ENCODE results near the gene EPN3.

EPN3 gene

DNA sequence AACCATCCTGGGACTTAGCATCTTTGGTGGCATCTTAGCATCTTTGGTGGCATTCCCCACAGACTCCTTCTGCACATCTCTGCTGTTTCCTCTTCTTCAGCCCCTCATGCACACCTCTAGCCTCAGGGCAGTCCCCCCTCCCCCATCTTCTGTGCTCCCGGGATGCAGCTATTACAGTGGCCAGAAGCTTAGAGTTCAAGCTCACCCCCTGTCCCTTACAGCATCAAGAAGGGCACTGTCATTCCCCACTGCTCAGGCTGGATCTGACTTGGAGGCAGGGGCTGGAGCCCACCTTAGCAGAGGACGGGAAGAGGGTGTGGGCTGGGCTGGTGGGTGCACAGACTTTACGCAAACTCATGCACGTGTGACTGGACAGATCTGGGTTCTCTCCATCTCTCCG lies 650 bp downstream of the EPN3 start:
- peak overlapping the region; percentile 93 for H3K4me2 ChIP-seq (ENCODE audit: low read length)
- H3K18ac ChIP-seq (ENCODE audit: low read length): no peak overlapping the region
- H3K23ac ChIP-seq (ENCODE audit: low read length): no peak overlapping the region
- H3K4me1 ChIP-seq (ENCODE audit: control insufficient read depth, low read depth, low read length): peaks cover 4% of the 10 kb centered on the region
- H3K4ac ChIP-seq (ENCODE audit: low read depth, low read length): no peak overlapping the region
- H4K8ac ChIP-seq (ENCODE audit: low read depth, low read length): no peak overlapping the region
- H3K79me1 ChIP-seq (ENCODE audit: low read length): no peaks in the 10 kb centered on the region
- DNase-seq: peak; percentile 52
- H3K56ac ChIP-seq (ENCODE audit: low read length): peak overlapping the region; percentile 84
- peak overlapping the region; percentile 15 for H3K9ac ChIP-seq (ENCODE audit: low read length)
- no peaks in the 10 kb centered on the region for H3K36me3 ChIP-seq (ENCODE audit: control insufficient read depth, insufficient read depth, low read length)
- H3K4me3 ChIP-seq (ENCODE audit: low read length): no peak overlapping the region
- no peak overlapping the region for H4K5ac ChIP-seq (ENCODE audit: low read length)
- H2BK15ac ChIP-seq (replicated peaks; ENCODE audit: low read depth): no peak overlapping the region
- H2BK120ac ChIP-seq (ENCODE audit: low read depth, low read length): no peak overlapping the region
- H3K27me3 ChIP-seq (ENCODE audit: insufficient read depth, low read length, poor library complexity): no peaks in the 10 kb centered on the region
- WGBS (ENCODE audit: extremely low coverage, insufficient coverage, low lambda C conversion rate): no CpG with 5 or more reads among the region's 5 CpGs
- H3K27ac ChIP-seq (ENCODE audit: low read depth, low read length): no peak overlapping the region
- H2AK5ac ChIP-seq (ENCODE audit: low read length): no peak overlapping the region
- H2BK5ac ChIP-seq (ENCODE audit: low read length): no peak overlapping the region
- no peaks in the 10 kb centered on the region for H3K79me2 ChIP-seq (ENCODE audit: control insufficient read depth, insufficient read depth, low read length)

DNA sequence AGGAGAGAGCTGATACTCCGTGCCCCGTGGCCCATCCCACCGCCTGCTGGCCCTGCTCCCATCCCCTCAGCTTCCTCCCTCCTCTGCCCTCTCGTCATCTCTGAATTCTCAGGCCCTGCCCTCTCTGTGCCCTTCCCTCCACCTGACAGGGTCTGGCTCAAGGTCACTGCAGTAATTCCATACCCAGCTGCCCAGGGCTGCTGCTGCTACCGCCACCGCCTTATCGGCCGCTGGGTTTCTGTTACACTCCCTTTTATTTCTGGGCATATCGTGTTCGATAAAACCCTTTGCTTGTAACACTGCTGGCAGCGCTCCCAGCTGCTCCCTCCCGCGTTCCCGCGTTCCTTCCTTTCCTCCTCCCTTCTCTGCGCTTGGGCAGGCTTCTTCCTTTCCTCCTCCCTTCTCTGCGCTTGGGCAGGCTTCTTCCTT lies 1.2 kb downstream of the EPN3 start:
- Histone ChIP-seq H3K36me3 (ENCODE audit: control insufficient read depth, insufficient read depth, low read length) (no peaks in the 10 kb centered on the region), H2AK5ac (ENCODE audit: low read length) (no peak overlapping the region), H3K4me1 (ENCODE audit: control insufficient read depth, low read depth, low read length) (peaks cover 4% of the 10 kb centered on the region), H4K5ac (ENCODE audit: low read length) (no peak overlapping the region), H2BK120ac (ENCODE audit: low read depth, low read length) (no peak overlapping the region), H3K23ac (ENCODE audit: low read length) (no peak overlapping the region), H3K79me2 (ENCODE audit: control insufficient read depth, insufficient read depth, low read length) (no peaks in the 10 kb centered on the region), H3K18ac (ENCODE audit: low read length) (no peak overlapping the region), H3K4me2 (ENCODE audit: low read length) (peak overlapping the region; percentile 86), H3K27me3 (ENCODE audit: insufficient read depth, low read length, poor library complexity) (no peaks in the 10 kb centered on the region), H4K8ac (ENCODE audit: low read depth, low read length) (no peak overlapping the region), H3K27ac (ENCODE audit: low read depth, low read length) (no peak overlapping the region), H3K56ac (ENCODE audit: low read length) (peak overlapping the region; percentile 56), H2BK5ac (ENCODE audit: low read length) (no peak overlapping the region), H2BK15ac (replicated peaks; ENCODE audit: low read depth) (no peak overlapping the region), H3K4ac (ENCODE audit: low read depth, low read length) (no peak overlapping the region), H3K79me1 (ENCODE audit: low read length) (no peaks in the 10 kb centered on the region), H3K4me3 (ENCODE audit: low read length) (peak overlapping the region; percentile 7), H3K9ac (ENCODE audit: low read length) (peak overlapping the region; percentile 15)
- DNase-seq: no peak
- no CpG with 5 or more reads among the region's 17 CpGs for WGBS (ENCODE audit: extremely low coverage, insufficient coverage, low lambda C conversion rate)

DNA sequence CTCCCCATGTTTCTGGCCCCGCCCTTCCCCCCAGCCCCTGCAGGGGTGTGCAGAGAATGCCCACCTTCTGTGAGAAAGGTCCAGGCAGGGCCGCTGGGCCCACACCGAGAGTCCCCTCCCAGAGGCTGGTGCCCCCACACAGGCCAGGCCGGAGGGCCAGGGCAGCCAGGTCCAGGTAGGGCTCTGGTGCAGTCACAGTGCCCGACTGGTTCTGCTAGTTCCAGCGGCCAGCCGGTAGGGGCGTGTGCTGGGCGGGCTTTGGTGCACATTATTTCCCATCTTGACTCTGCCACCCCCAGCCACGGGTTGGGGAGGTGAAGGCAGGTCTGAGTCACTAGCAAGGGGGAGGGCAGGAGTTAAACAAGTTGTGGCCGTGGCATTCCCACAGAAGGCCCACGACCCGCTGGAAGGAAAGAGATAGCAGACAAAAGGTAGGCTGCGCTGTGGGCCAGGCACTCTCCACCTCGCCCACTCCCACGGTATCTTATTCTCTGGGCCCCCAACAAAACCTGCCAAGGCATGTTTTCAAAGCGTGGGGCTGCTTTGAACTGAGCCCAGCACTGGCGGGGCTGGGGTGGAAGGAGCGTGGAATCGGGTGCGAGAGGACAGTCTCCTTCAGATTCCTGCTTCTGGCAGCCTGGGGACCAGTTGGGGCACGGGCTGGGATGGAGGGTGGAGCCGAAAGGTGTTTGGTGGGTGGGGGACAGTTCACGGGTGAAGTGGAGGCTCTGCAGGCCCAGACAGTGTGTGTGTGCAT lies 1.9 kb downstream of the EPN3 start:
- Histone ChIP-seq H2BK120ac (ENCODE audit: low read depth, low read length) (no peak overlapping the region), H3K79me2 (ENCODE audit: control insufficient read depth, insufficient read depth, low read length) (no peaks in the 10 kb centered on the region), H3K4ac (ENCODE audit: low read depth, low read length) (no peak overlapping the region), H3K36me3 (ENCODE audit: control insufficient read depth, insufficient read depth, low read length) (no peaks in the 10 kb centered on the region), H2BK5ac (ENCODE audit: low read length) (no peak overlapping the region), H3K27me3 (ENCODE audit: insufficient read depth, low read length, poor library complexity) (no peaks in the 10 kb centered on the region), H2BK15ac (replicated peaks; ENCODE audit: low read depth) (no peak overlapping the region), H3K56ac (ENCODE audit: low read length) (peak overlapping the region; percentile 56), H3K9ac (ENCODE audit: low read length) (peak overlapping the region; percentile 17), H3K18ac (ENCODE audit: low read length) (no peak overlapping the region), H3K4me1 (ENCODE audit: control insufficient read depth, low read depth, low read length) (peaks cover 4% of the 10 kb centered on the region), H4K5ac (ENCODE audit: low read length) (no peak overlapping the region), H2AK5ac (ENCODE audit: low read length) (no peak overlapping the region), H4K8ac (ENCODE audit: low read depth, low read length) (no peak overlapping the region), H3K4me2 (ENCODE audit: low read length) (peak overlapping the region; percentile 86), H3K4me3 (ENCODE audit: low read length) (no peak overlapping the region), H3K23ac (ENCODE audit: low read length) (no peak overlapping the region), H3K79me1 (ENCODE audit: low read length) (no peaks in the 10 kb centered on the region), H3K27ac (ENCODE audit: low read depth, low read length) (no peak overlapping the region)
- WGBS (ENCODE audit: extremely low coverage, insufficient coverage, low lambda C conversion rate): no CpG with 5 or more reads among the region's 24 CpGs
- DNase-seq: peak; percentile 62

DNA sequence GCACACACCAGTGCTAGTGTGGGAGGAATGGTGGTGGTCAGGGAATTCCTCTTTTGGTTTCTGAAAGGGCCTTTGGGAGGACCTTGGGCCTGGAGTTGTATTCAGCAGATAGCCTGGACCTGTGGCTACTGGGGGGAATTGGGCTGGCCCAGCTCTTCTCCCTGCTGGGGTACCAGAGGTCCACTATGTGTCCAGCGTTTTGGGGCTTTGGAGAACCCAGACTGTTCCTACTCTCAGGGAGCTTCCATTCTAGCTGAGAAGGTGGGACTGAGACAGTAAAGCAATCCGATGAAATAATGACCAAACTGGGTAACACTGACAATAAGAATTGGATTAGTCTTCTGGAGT lies 2.4 kb downstream of the EPN3 start:
- no peak overlapping the region for H4K8ac ChIP-seq (ENCODE audit: low read depth, low read length)
- H2BK5ac ChIP-seq (ENCODE audit: low read length): no peak overlapping the region
- H3K4me2 ChIP-seq (ENCODE audit: low read length): no peak overlapping the region
- H3K4ac ChIP-seq (ENCODE audit: low read depth, low read length): no peak overlapping the region
- H3K4me3 ChIP-seq (ENCODE audit: low read length): no peak overlapping the region
- no peak overlapping the region for H2BK15ac ChIP-seq (replicated peaks; ENCODE audit: low read depth)
- no peak overlapping the region for H3K23ac ChIP-seq (ENCODE audit: low read length)
- H3K4me1 ChIP-seq (ENCODE audit: control insufficient read depth, low read depth, low read length): peaks cover 4% of the 10 kb centered on the region
- DNase-seq: no peak
- H4K5ac ChIP-seq (ENCODE audit: low read length): no peak overlapping the region
- H3K36me3 ChIP-seq (ENCODE audit: control insufficient read depth, insufficient read depth, low read length): no peaks in the 10 kb centered on the region
- H3K79me1 ChIP-seq (ENCODE audit: low read length): no peaks in the 10 kb centered on the region
- no peak overlapping the region for H2BK120ac ChIP-seq (ENCODE audit: low read depth, low read length)
- H3K27me3 ChIP-seq (ENCODE audit: insufficient read depth, low read length, poor library complexity): no peaks in the 10 kb centered on the region
- no peaks in the 10 kb centered on the region for H3K79me2 ChIP-seq (ENCODE audit: control insufficient read depth, insufficient read depth, low read length)
- H3K9ac ChIP-seq (ENCODE audit: low read length): no peak overlapping the region
- no peak overlapping the region for H3K56ac ChIP-seq (ENCODE audit: low read length)
- no peak overlapping the region for H2AK5ac ChIP-seq (ENCODE audit: low read length)
- WGBS (ENCODE audit: extremely low coverage, insufficient coverage, low lambda C conversion rate): no CpG with 5 or more reads among the region's 2 CpGs
- H3K27ac ChIP-seq (ENCODE audit: low read depth, low read length): no peak overlapping the region
- H3K18ac ChIP-seq (ENCODE audit: low read length): no peak overlapping the region

DNA sequence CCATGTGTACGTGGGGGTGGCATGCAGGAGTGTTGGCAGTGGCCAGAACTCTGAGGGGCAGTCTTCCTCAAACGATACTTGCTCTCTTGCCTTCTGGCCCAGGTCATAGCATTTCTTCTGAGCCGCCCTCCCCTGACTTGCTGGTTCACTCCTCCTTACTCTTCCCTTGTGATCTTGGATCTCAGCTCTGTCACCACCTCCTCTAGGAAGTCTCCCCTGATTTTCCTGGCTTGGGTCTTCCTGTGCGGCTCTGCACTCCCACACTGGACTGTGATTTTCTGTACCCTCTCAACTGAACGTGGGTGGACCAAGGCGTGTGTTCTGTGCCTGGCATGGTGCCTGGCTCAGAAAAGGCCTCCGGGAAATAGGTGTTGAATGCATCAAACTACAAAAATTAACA lies 2.9 kb downstream of the EPN3 start:
- Histone ChIP-seq H3K36me3 (ENCODE audit: control insufficient read depth, insufficient read depth, low read length) (no peaks in the 10 kb centered on the region), H3K23ac (ENCODE audit: low read length) (no peak overlapping the region), H3K4me1 (ENCODE audit: control insufficient read depth, low read depth, low read length) (peaks cover 4% of the 10 kb centered on the region), H3K79me2 (ENCODE audit: control insufficient read depth, insufficient read depth, low read length) (no peaks in the 10 kb centered on the region), H3K27me3 (ENCODE audit: insufficient read depth, low read length, poor library complexity) (no peaks in the 10 kb centered on the region), H3K4me2 (ENCODE audit: low read length) (no peak overlapping the region), H3K79me1 (ENCODE audit: low read length) (no peaks in the 10 kb centered on the region), H2BK120ac (ENCODE audit: low read depth, low read length) (no peak overlapping the region), H3K56ac (ENCODE audit: low read length) (no peak overlapping the region), H3K4me3 (ENCODE audit: low read length) (no peak overlapping the region), H3K27ac (ENCODE audit: low read depth, low read length) (no peak overlapping the region), H4K5ac (ENCODE audit: low read length) (no peak overlapping the region), H2BK5ac (ENCODE audit: low read length) (no peak overlapping the region), H4K8ac (ENCODE audit: low read depth, low read length) (no peak overlapping the region), H2AK5ac (ENCODE audit: low read length) (no peak overlapping the region), H3K9ac (ENCODE audit: low read length) (no peak overlapping the region), H2BK15ac (replicated peaks; ENCODE audit: low read depth) (no peak overlapping the region), H3K18ac (ENCODE audit: low read length) (no peak overlapping the region), H3K4ac (ENCODE audit: low read depth, low read length) (no peak overlapping the region)
- WGBS (ENCODE audit: extremely low coverage, insufficient coverage, low lambda C conversion rate): no CpG with 5 or more reads among the region's 7 CpGs
- no peak for DNase-seq
